ENCODE measurements around the gene ELMO1. TPM values are rescaled to one million over a fixed set of nuclear protein-coding genes. Genes with fewer than 3 reads are reported as not detected.

The ELMO1 gene
- total RNA-seq, 1 experiment from 2014 or later: not detected

- intact Hi-C loops (cut with micrococcal nuclease): no loop called here
- no peaks in the 10 kb centered on the region for H4K20me1 ChIP-seq (ENCODE audit: low read length)
- no peaks in the 10 kb centered on the region for H3K79me2 ChIP-seq (ENCODE audit: low read length)
- no peak overlapping the region for H2AFZ ChIP-seq (ENCODE audit: low read length)
- ChIA-PET CTCF (no interaction called here), POLR2A (ENCODE audit: unreplicated experiment) (no interaction called here)
- no peak overlapping the region for H3K9ac ChIP-seq (ENCODE audit: low read length)
- H3F3A ChIP-seq (ENCODE audit: low read length, unreplicated experiment): no peaks in the 10 kb centered on the region
- H3K4me2 ChIP-seq (ENCODE audit: low read length): no peak overlapping the region
- no TSS peak for BruUV-seq (replicated peaks)
- H3K4me3 ChIP-seq (ENCODE audit: low read length): no peak overlapping the region
- no peaks in the 10 kb centered on the region for H3K9me2 ChIP-seq (replicated peaks; ENCODE audit: low read length)
- TF ChIP-seq CTCF (conservative IDR thresholded peaks at IDR 0.05; ENCODE audit: low read depth, low read length): no peak
- TF ChIP-seq EZH2phosphoT487 (IDR thresholded peaks at IDR 0.05; ENCODE audit: borderline replicate concordance, low read length): no peak
- no peak for TF ChIP-seq EZH2 (IDR thresholded peaks at IDR 0.05; ENCODE audit: low read length, unreplicated experiment)
- H3K9me3 ChIP-seq (ENCODE audit: low read length): no peaks in the 10 kb centered on the region
- H3K27me3 ChIP-seq (ENCODE audit: low read length): no peaks in the 10 kb centered on the region
- no peaks in the 10 kb centered on the region for H3K36me3 ChIP-seq (ENCODE audit: low read depth, low read length)
- DNase-seq (no peak), ATAC-seq (no peak)
- no peak overlapping the region for H3K27ac ChIP-seq (ENCODE audit: low read length)
- no peaks in the 10 kb centered on the region for H3K4me1 ChIP-seq (ENCODE audit: insufficient read depth, low read length)
Observed at GRCh38 chr7:36844374-36844773, 604.3 kb downstream of the ELMO1 start.

- Histone ChIP-seq H3K4me2 (ENCODE audit: low read length) (no peak overlapping the region), H3K9me2 (replicated peaks; ENCODE audit: low read length) (no peaks in the 10 kb centered on the region), H3K9me3 (ENCODE audit: low read length) (no peaks in the 10 kb centered on the region), H3F3A (ENCODE audit: low read length, unreplicated experiment) (no peaks in the 10 kb centered on the region), H3K27me3 (ENCODE audit: low read length) (no peaks in the 10 kb centered on the region), H3K79me2 (ENCODE audit: low read length) (no peaks in the 10 kb centered on the region), H3K4me1 (ENCODE audit: insufficient read depth, low read length) (no peaks in the 10 kb centered on the region), H3K4me3 (ENCODE audit: low read length) (no peak overlapping the region), H2AFZ (ENCODE audit: low read length) (no peak overlapping the region), H3K36me3 (ENCODE audit: low read depth, low read length) (no peaks in the 10 kb centered on the region), H3K27ac (ENCODE audit: low read length) (no peak overlapping the region), H4K20me1 (ENCODE audit: low read length) (no peaks in the 10 kb centered on the region), H3K9ac (ENCODE audit: low read length) (no peak overlapping the region)
- ChIA-PET POLR2A (ENCODE audit: unreplicated experiment) (no interaction called here), CTCF (no interaction called here)
- ATAC-seq (no peak), DNase-seq (no peak)
- no peak for TF ChIP-seq EZH2 (IDR thresholded peaks at IDR 0.05; ENCODE audit: low read length, unreplicated experiment)
- no peak for TF ChIP-seq CTCF (conservative IDR thresholded peaks at IDR 0.05; ENCODE audit: low read depth, low read length)
- no peak for TF ChIP-seq EZH2phosphoT487 (IDR thresholded peaks at IDR 0.05; ENCODE audit: borderline replicate concordance, low read length)
- intact Hi-C loops (cut with micrococcal nuclease): no loop called here
- BruUV-seq (replicated peaks): no TSS peak
Observed at GRCh38 chr7:36840904-36841303, 607.8 kb downstream of the ELMO1 start.

- ChIA-PET POLR2A (ENCODE audit: unreplicated experiment) (no interaction called here), CTCF (no interaction called here)
- no peak for TF ChIP-seq CTCF (conservative IDR thresholded peaks at IDR 0.05; ENCODE audit: low read depth, low read length)
- no peak for TF ChIP-seq EZH2 (IDR thresholded peaks at IDR 0.05; ENCODE audit: low read length, unreplicated experiment)
- TF ChIP-seq EZH2phosphoT487 (IDR thresholded peaks at IDR 0.05; ENCODE audit: borderline replicate concordance, low read length): no peak
- no peaks in the 10 kb centered on the region for H3K9me3 ChIP-seq (ENCODE audit: low read length)
- no peak overlapping the region for H2AFZ ChIP-seq (ENCODE audit: low read length)
- BruUV-seq (replicated peaks): no TSS peak
- intact Hi-C loops (cut with micrococcal nuclease): no loop called here
- no peak overlapping the region for H3K4me3 ChIP-seq (ENCODE audit: low read length)
- no peak overlapping the region for H3K4me2 ChIP-seq (ENCODE audit: low read length)
- no peak overlapping the region for H3K27ac ChIP-seq (ENCODE audit: low read length)
- H3K36me3 ChIP-seq (ENCODE audit: low read depth, low read length): no peaks in the 10 kb centered on the region
- H3K4me1 ChIP-seq (ENCODE audit: insufficient read depth, low read length): no peaks in the 10 kb centered on the region
- no peaks in the 10 kb centered on the region for H3K9me2 ChIP-seq (replicated peaks; ENCODE audit: low read length)
- DNase-seq (no peak), ATAC-seq (no peak)
- H4K20me1 ChIP-seq (ENCODE audit: low read length): no peaks in the 10 kb centered on the region
- no peaks in the 10 kb centered on the region for H3K79me2 ChIP-seq (ENCODE audit: low read length)
- H3K9ac ChIP-seq (ENCODE audit: low read length): no peak overlapping the region
- no peaks in the 10 kb centered on the region for H3K27me3 ChIP-seq (ENCODE audit: low read length)
- H3F3A ChIP-seq (ENCODE audit: low read length, unreplicated experiment): no peaks in the 10 kb centered on the region
Observed at GRCh38 chr7:36838616-36839225, 609.9 kb downstream of the ELMO1 start.
